IMR-90 (cell line): Measurements from ENCODE around the gene CARD14. TPM values are rescaled to one million over a fixed set of nuclear protein-coding genes. Genes with fewer than 3 reads are reported as not detected.

Experiments used
- ATAC-seq: fragments of 200-7000 bp; cut with Tn5 transposase; 2 replicates; pipeline ENCODE4 v1.9.1; 2020; ENCODE audit warnings: low read depth, mild to moderate bottlenecking, moderate library complexity
- BruUV-seq: library from RNA; stranded (reverse); fragments of 400-500 nt; replicated peaks from 2 replicates; lab custom pipeline; 2021; lab: Mats Ljungman, UMichigan
- CTCF ChIA-PET: fragments of 300-600 bp; formaldehyde crosslinking; extraction: SDS; loops from one replicate; lab custom pipeline; 2021; ENCODE audit warnings: antibody characterized with exemption; lab: Yijun Ruan, JAX
- POLR2A ChIA-PET: fragments of 300-600 bp; sonication (Branson Sonifier 250); formaldehyde crosslinking; loops from one replicate; lab custom pipeline; 2022; ENCODE audit warnings: antibody characterized with exemption; ENCODE audit not compliant: unreplicated experiment; lab: Charles Lee
- DNase-seq: peaks from one replicate; pipeline ENCODE4 v3.0.0; 2013
- H2AFZ ChIP-seq: replicated peaks from 2 replicates; pipeline ENCODE3; 2013; ENCODE audit warnings: low read length, mild to moderate bottlenecking; ENCODE audit not compliant: poor library complexity
- H2AK5ac ChIP-seq: 2 replicates; pipeline ENCODE4 v1.6.1; 2013; ENCODE audit warnings: low read depth, low read length, inconsistent platforms
- H2AK9ac ChIP-seq: replicated peaks from 2 replicates; pipeline ENCODE3; 2013; ENCODE audit warnings: mild to moderate bottlenecking, low read depth, low read length, moderate library complexity; ENCODE audit not compliant: poor library complexity
- H2BK120ac ChIP-seq: 2 replicates; pipeline ENCODE4 v1.6.1; 2013; ENCODE audit warnings: low read depth, low read length, inconsistent platforms
- H2BK15ac ChIP-seq: 3 replicates; pipeline ENCODE4 v1.6.1; 2013; ENCODE audit warnings: low read depth, low read length, inconsistent platforms
- H2BK20ac ChIP-seq: 2 replicates; pipeline ENCODE4 v1.6.1; 2013; ENCODE audit warnings: low read depth, mild to moderate bottlenecking, inconsistent platforms, low read length, moderate library complexity
- H2BK5ac ChIP-seq: 2 replicates; pipeline ENCODE4 v1.6.1; 2013; ENCODE audit warnings: mild to moderate bottlenecking, low read depth, low read length, inconsistent platforms; ENCODE audit not compliant: poor library complexity, severe bottlenecking
- H3K14ac ChIP-seq: replicated peaks from 2 replicates; pipeline ENCODE4 v1.6.1; 2013; ENCODE audit warnings: low read depth, low read length, inconsistent platforms
- H3K18ac ChIP-seq: 2 replicates; pipeline ENCODE4 v1.6.1; 2013; ENCODE audit warnings: low read depth, low read length, control low read depth
- H3K23ac ChIP-seq: 2 replicates; pipeline ENCODE4 v1.6.1; 2013; ENCODE audit warnings: low read depth, low read length, inconsistent platforms
- H3K27ac ChIP-seq: 2 replicates; pipeline ENCODE4 v1.5.1; 2013; ENCODE audit warnings: mild to moderate bottlenecking, control low read depth, low read length; ENCODE audit not compliant: insufficient read depth
- H3K27me3 ChIP-seq: 2 replicates; pipeline ENCODE4 v1.6.1; 2013; ENCODE audit warnings: low read length; ENCODE audit not compliant: control insufficient read depth, insufficient read depth
- H3K36me3 ChIP-seq: 2 replicates; pipeline ENCODE4 v1.6.1; 2013; ENCODE audit warnings: low read length, mixed read lengths; ENCODE audit not compliant: control insufficient read depth, insufficient read depth
- H3K4ac ChIP-seq: 2 replicates; pipeline ENCODE4 v1.6.1; 2013; ENCODE audit warnings: low read depth, low read length, inconsistent platforms
- H3K4me1 ChIP-seq: 2 replicates; pipeline ENCODE4 v1.6.1; 2013; ENCODE audit warnings: low read length, mixed read lengths; ENCODE audit not compliant: control insufficient read depth, insufficient read depth
- H3K4me2 ChIP-seq: 2 replicates; pipeline ENCODE4 v1.6.1; 2013; ENCODE audit warnings: low read depth, mild to moderate bottlenecking, control low read depth, low read length, moderate library complexity
- H3K4me3 ChIP-seq: 2 replicates; pipeline ENCODE4 v1.5.1; 2013; ENCODE audit warnings: low read depth, mild to moderate bottlenecking, control low read depth, low read length, moderate library complexity; ENCODE audit not compliant: insufficient read depth
- H3K56ac ChIP-seq: 2 replicates; pipeline ENCODE4 v1.6.1; 2013; ENCODE audit warnings: low read length, inconsistent platforms; ENCODE audit not compliant: insufficient read depth; ENCODE audit errors: extremely low read depth
- H3K79me1 ChIP-seq, 2 experiments: 2 replicates each; pipeline ENCODE4 v1.6.1; 2013; ENCODE audit warnings: low read length in 2 of 2, inconsistent platforms in 1 of 2, low read depth in 1 of 2
- H3K9ac ChIP-seq: 2 replicates; pipeline ENCODE4 v1.6.1; 2013; ENCODE audit warnings: low read depth, low read length, control low read depth
- H3K9me1 ChIP-seq: 2 replicates; pipeline ENCODE4 v1.6.1; 2013; ENCODE audit warnings: low read length, inconsistent platforms; ENCODE audit not compliant: insufficient read depth
- H3K9me3 ChIP-seq: 2 replicates; pipeline ENCODE4 v1.6.1; 2013; ENCODE audit warnings: low read length; ENCODE audit not compliant: control insufficient read depth, insufficient read depth
- H4K20me1 ChIP-seq: 2 replicates; pipeline ENCODE4 v1.6.1; 2013; ENCODE audit warnings: low read length, inconsistent platforms; ENCODE audit not compliant: insufficient read depth
- H4K5ac ChIP-seq: 2 replicates; pipeline ENCODE4 v1.6.1; 2013; ENCODE audit warnings: mild to moderate bottlenecking, low read depth, low read length, control low read depth
- H4K8ac ChIP-seq, 2 experiments: 2 replicates each; pipeline ENCODE4 v1.6.1; 2013; ENCODE audit warnings: low read depth in 2 of 2, low read length in 2 of 2, control low read depth in 1 of 2, inconsistent platforms in 1 of 2
- H4K91ac ChIP-seq: 2 replicates; pipeline ENCODE4 v1.6.1; 2013; ENCODE audit warnings: low read depth, low read length, inconsistent platforms; ENCODE audit not compliant: insufficient read depth
- CEBPB ChIP-seq: IDR thresholded peaks from 2 replicates; pipeline ENCODE4 v1.6.1; 2012; ENCODE audit warnings: low read depth, low read length, improper control_type of control experiment
- RAD21 ChIP-seq: IDR thresholded peaks from 2 replicates; pipeline ENCODE4 v1.6.1; 2012; ENCODE audit warnings: low read length, improper control_type of control experiment
- WGBS, 2 experiments: methylation state at CpG; one replicate each; pipeline versions ENCODE4 v1.1.5 to v1.1.7; 2013; ENCODE audit warnings: missing lambda C conversion rate in 2 of 2; ENCODE audit not compliant: insufficient read length in 1 of 2; ENCODE audit errors: extremely low coverage in 2 of 2; 5-methylcytosine and 5-hydroxymethylcytosine counted together
- dilution Hi-C: fragments of 300-500 bp; cut with HindIII; formaldehyde crosslinking; loops from one replicate; pipeline ENCODE4 v1.14.3; 2018; ENCODE audit warnings: low sequenced_read_pairs; ENCODE audit not compliant: unreplicated experiment
- in situ Hi-C: fragments of 300-500 bp; cut with MboI; formaldehyde crosslinking; loops from 3 replicates; pipeline ENCODE4 v1.14.3; 2019; ENCODE audit warnings: low sequenced_read_pairs, inconsistent platforms, mixed read lengths
- intact Hi-C: fragments of 100-400 bp; cut with micrococcal nuclease; formaldehyde crosslinking; loops from 2 replicates; pipeline ENCODE4 v1.10.0; 2022
- polyA plus RNA-seq, 3 experiments: library from polyadenylated mRNA; depleted of rRNA; stranded (reverse); fragments of >200 nt; gene quantifications; 2 replicates each; pipeline ENCODE4 v1.2.3, GENCODE V29; 2012; ENCODE audit warnings: low replicate concordance in 1 of 3
- total RNA-seq: library from RNA; depleted of rRNA; stranded (reverse); fragments of >200 nt; gene quantifications from 2 replicates; pipeline ENCODE4 v1.2.3, GENCODE V29; 2012

CARD14 gene
- total and polyA plus RNA-seq, 2 of the 4 experiments (the other 2 are of a cell fraction): not detected

DNA sequence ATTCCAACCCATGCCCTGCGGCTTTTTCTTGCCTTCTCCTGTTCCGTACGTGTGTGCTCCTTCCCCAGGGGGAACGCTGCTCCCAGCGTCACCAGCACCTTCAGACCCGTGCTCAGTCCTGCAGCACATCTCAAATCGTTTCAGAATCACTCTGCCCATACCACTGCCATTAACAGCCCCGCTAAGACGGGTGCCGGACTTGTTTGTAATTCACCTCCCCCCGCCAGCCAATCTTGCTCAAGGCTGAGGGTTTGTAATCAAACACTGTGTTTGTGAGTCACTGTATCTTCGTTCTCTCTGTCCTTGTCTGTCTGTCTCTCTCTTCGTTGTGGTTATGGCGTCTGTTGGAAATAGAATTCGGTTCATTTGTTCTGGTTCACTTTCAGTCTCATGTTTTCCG lies 17.3 kb downstream of the CARD14 start:
- no peak overlapping the region for H3K23ac ChIP-seq
- H2BK20ac ChIP-seq: no peak overlapping the region
- H2AFZ ChIP-seq: peak overlapping the region; percentile 36
- H3K9me3 ChIP-seq: no peaks in the 10 kb centered on the region
- 73% methylated on average over 12 of the region's 16 CpGs; no CpG with 5 or more reads in 1 of the 2 experiments for WGBS, 2 experiments
- H4K8ac ChIP-seq: peak overlapping the region in 1 of 2 experiments; percentile 29; a peak in 1 of 4 replicates
- H2BK15ac ChIP-seq: no peak overlapping the region
- no peak overlapping the region for H3K56ac ChIP-seq
- H3K18ac ChIP-seq: peak overlapping the region; percentile 10; the same call in 1 of the 2 replicates
- TF ChIP-seq CEBPB: peak; percentile 70
- TF ChIP-seq RAD21: no peak
- no peaks in the 10 kb centered on the region for H3K79me1 ChIP-seq
- peaks cover 6% of the 10 kb centered on the region for H3K4me1 ChIP-seq
- no peak overlapping the region for H4K5ac ChIP-seq
- no peaks in the 10 kb centered on the region for H4K20me1 ChIP-seq
- H3K36me3 ChIP-seq: no peaks in the 10 kb centered on the region
- H2BK120ac ChIP-seq: no peak overlapping the region; the same call in 1 of the 2 replicates
- BruUV-seq: no TSS peak
- ChIA-PET POLR2A (interaction anchor here (1.1 kb wide), 1 partner anchor 9 kb away, joined by 3 read pairs; no protein-coding TSS in a partner anchor), CTCF (no interaction called here)
- in situ Hi-C loops: no loop called here
- ATAC-seq: peak; percentile 69
- no peaks in the 10 kb centered on the region; the same call in 1 of the 2 replicates for H3K9me1 ChIP-seq
- peak; percentile 39 for DNase-seq
- no peak overlapping the region; the same call in 1 of the 2 replicates for H4K91ac ChIP-seq
- no peak overlapping the region for H3K9ac ChIP-seq
- peaks cover 23% of the 10 kb centered on the region for H3K27me3 ChIP-seq
- no peak overlapping the region for H3K27ac ChIP-seq
- intact Hi-C loops: no loop called here
- no peak overlapping the region for H2AK9ac ChIP-seq
- no peak overlapping the region for H3K14ac ChIP-seq
- H3K4me3 ChIP-seq: no peak overlapping the region; the same call in 1 of the 2 replicates
- 0 out of 2 replicates have a peak overlapping the region, but pooled peaks have one; percentile 40 for H3K4ac ChIP-seq
- H3K4me2 ChIP-seq: peak overlapping the region; percentile 53; the same call in 1 of the 2 replicates
- no peak overlapping the region for H2BK5ac ChIP-seq
- H2AK5ac ChIP-seq: no peak overlapping the region
- dilution Hi-C loops: no loop called here
